ENCODE data around the gene MAGI3.

GRCh38 chr1:113628997-113629396, 238.7 kb downstream of the MAGI3 start:
- TF ChIP-seq CTCF (conservative IDR thresholded peaks at IDR 0.05; ENCODE audit: low read depth, low read length), result no peak
- no peak for TF ChIP-seq EZH2 (IDR thresholded peaks at IDR 0.05; ENCODE audit: low read length, unreplicated experiment)

Measured in PC-3 (cell line).